Neural cell (in vitro differentiated cells): Measurements from ENCODE around the gene NUDCD3. TPM values are rescaled to one million over a fixed set of nuclear protein-coding genes. Genes with fewer than 3 reads are reported as not detected.

Experiments used
- H2AFZ ChIP-seq: fragments of 200-600, 300-800 bp; sonication (generic), shearing (Covaris generic); 2 replicates; pipeline ENCODE4 v1.6.0; 2014; ENCODE audit warnings: low read depth, mild to moderate bottlenecking, antibody characterized with exemption, low read length, moderate library complexity
- H3F3A ChIP-seq: fragments of 200-600 bp; shearing (Covaris generic); 2 replicates; pipeline ENCODE4 v1.6.1; 2016; ENCODE audit warnings: mild to moderate bottlenecking, moderate library complexity, mixed read lengths, antibody characterized with exemption, low read length; ENCODE audit not compliant: insufficient read depth, poor library complexity, severe bottlenecking
- H3K27ac ChIP-seq: fragments of 200-600, 300-800 bp; sonication (generic), shearing (Covaris generic); 2 replicates; pipeline ENCODE4 v1.5.1; 2014; ENCODE audit warnings: mild to moderate bottlenecking, low read length, moderate library complexity
- H3K27me3 ChIP-seq: fragments of 300-800, 200-600 bp; sonication (generic), shearing (Covaris generic); 2 replicates; pipeline ENCODE4 v1.6.0; 2014; ENCODE audit warnings: mild to moderate bottlenecking, low read depth, low read length, moderate library complexity; ENCODE audit not compliant: insufficient read depth
- H3K36me3 ChIP-seq: fragments of 300-800, 200-600 bp; sonication (generic), shearing (Covaris generic); 2 replicates; pipeline ENCODE4 v1.5.1; 2014; ENCODE audit warnings: mild to moderate bottlenecking, antibody characterized with exemption, low read length, moderate library complexity; ENCODE audit not compliant: insufficient read depth
- H3K4me2 ChIP-seq: fragments of 300-800, 200-600 bp; sonication (generic), shearing (Covaris generic); 2 replicates; pipeline ENCODE4 v1.6.0; 2014; ENCODE audit warnings: mild to moderate bottlenecking, low read length
- H3K4me3 ChIP-seq: fragments of 300-800, 200-600 bp; sonication (generic), shearing (Covaris generic); 2 replicates; pipeline ENCODE4 v1.5.1; 2014; ENCODE audit warnings: mild to moderate bottlenecking, low read length, moderate library complexity
- H3K79me2 ChIP-seq: fragments of 200-600 bp; shearing (Covaris generic); replicated peaks from 2 replicates; pipeline ENCODE4 v1.6.0; 2014; ENCODE audit warnings: mild to moderate bottlenecking, low read length, moderate library complexity; ENCODE audit not compliant: insufficient read depth
- H3K9ac ChIP-seq: fragments of 300-800, 200-600 bp; sonication (generic), shearing (Covaris generic); 2 replicates; pipeline ENCODE4 v1.6.1; 2016; ENCODE audit warnings: mild to moderate bottlenecking, low read length, mixed read lengths
- H3K9me2 ChIP-seq: fragments of 200-600 bp; shearing (Covaris generic); 2 replicates; pipeline ENCODE4 v1.6.1; 2016; ENCODE audit warnings: mild to moderate bottlenecking, low read length, mixed read lengths; ENCODE audit not compliant: insufficient read depth
- H3K9me3 ChIP-seq: fragments of 200-600, 300-800 bp; sonication (generic), shearing (Covaris generic); 2 replicates; pipeline ENCODE4 v1.6.1; 2016; ENCODE audit warnings: mild to moderate bottlenecking, mixed run types, low read length, moderate library complexity, mixed read lengths
- H4K20me1 ChIP-seq: fragments of 200-600 bp; shearing (Covaris generic); 2 replicates; pipeline ENCODE4 v1.6.1; 2016; ENCODE audit warnings: mild to moderate bottlenecking, mixed run types; ENCODE audit not compliant: insufficient read depth
- EP300 ChIP-seq: fragments of 450-650 bp; conservative IDR thresholded peaks from 2 replicates; pipeline ENCODE4 v1.6.1; 2014; ENCODE audit warnings: antibody characterized with exemption, mild to moderate bottlenecking, moderate library complexity; ENCODE audit not compliant: poor library complexity, severe bottlenecking
- EZH2 ChIP-seq: fragments of 200-600, 300-800 bp; shearing (Covaris generic), sonication (generic); IDR thresholded peaks from 2 replicates; pipeline ENCODE4 v1.6.1; 2014; ENCODE audit warnings: antibody characterized with exemption, low read length, borderline replicate concordance, mild to moderate bottlenecking; ENCODE audit not compliant: insufficient read depth, poor library complexity, severe bottlenecking
- MXI1 ChIP-seq: fragments of 450-650 bp; conservative IDR thresholded peaks from 2 replicates; pipeline ENCODE4 v1.6.1; 2014; ENCODE audit warnings: antibody characterized with exemption, mild to moderate bottlenecking; ENCODE audit not compliant: poor library complexity, severe bottlenecking
- POLR2AphosphoS5 ChIP-seq: IDR thresholded peaks from 2 replicates; pipeline ENCODE4 v1.6.1; 2012
- RAD21 ChIP-seq: fragments of 450-650 bp; conservative IDR thresholded peaks from 2 replicates; pipeline ENCODE4 v1.6.1; 2014; ENCODE audit warnings: antibody characterized with exemption, mild to moderate bottlenecking, moderate library complexity
- SMC3 ChIP-seq: fragments of 450-650 bp; conservative IDR thresholded peaks from 2 replicates; pipeline ENCODE4 v1.6.1; 2014; ENCODE audit warnings: antibody characterized with exemption, mild to moderate bottlenecking, moderate library complexity; ENCODE audit not compliant: poor library complexity
- TAF1 ChIP-seq: IDR thresholded peaks from 2 replicates; pipeline ENCODE4 v1.6.1; 2012; ENCODE audit warnings: low read depth
- polyA plus RNA-seq: library from polyadenylated mRNA; depleted of rRNA; stranded (reverse); fragments of >200 nt; gene quantifications from 2 replicates; pipeline ENCODE4 v1.2.3, GENCODE V29; 2014
- TF ChIP-seq, protein P1 (sequence below): fragments of 450-650 bp; IDR thresholded peaks from 2 replicates; pipeline ENCODE4 v1.5.1; 2014; ENCODE audit warnings: antibody characterized with exemption, mild to moderate bottlenecking, moderate library complexity; ENCODE audit not compliant: poor library complexity, severe bottlenecking
- TF ChIP-seq, protein P2 (sequence below): IDR thresholded peaks from 2 replicates; pipeline ENCODE4 v1.6.1; 2012; ENCODE audit warnings: borderline replicate concordance

The NUDCD3 gene
- polyA plus RNA-seq, 1 donor from 2014 or later, result 69.9 TPM

DNA sequence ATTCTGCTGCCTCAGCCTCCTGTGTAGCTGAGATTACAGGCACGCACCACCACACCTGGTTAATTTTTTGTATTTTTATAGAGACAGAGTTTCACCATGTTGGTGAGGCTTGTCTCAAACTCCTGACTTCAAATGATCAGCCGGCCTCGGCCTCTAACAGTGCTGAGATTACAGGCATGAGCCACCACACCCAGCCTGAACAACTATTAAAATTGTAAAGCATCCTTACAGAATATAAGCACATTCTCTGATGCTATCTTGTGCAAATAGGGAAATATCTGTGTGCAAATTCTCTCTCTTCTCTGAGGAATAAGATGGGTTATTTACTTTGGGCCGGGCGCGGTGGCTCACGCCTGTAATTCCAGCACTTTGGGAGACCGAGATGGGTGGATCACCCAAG, 12.5 kb downstream of the NUDCD3 start:
- Histone ChIP-seq H3K27ac (no peak overlapping the region), H3K9me2 (no peaks in the 10 kb centered on the region), H3K36me3 (no peaks in the 10 kb centered on the region), H3K79me2 (peaks cover 13% of the 10 kb centered on the region), H3K9me3 (no peaks in the 10 kb centered on the region), H3K4me3 (no peak overlapping the region), H4K20me1 (no peaks in the 10 kb centered on the region), H3K27me3 (no peaks in the 10 kb centered on the region), H3F3A (no peaks in the 10 kb centered on the region), H3K4me2 (no peak overlapping the region), H3K9ac (no peak overlapping the region), H2AFZ (no peak overlapping the region)
- TF ChIP-seq EZH2 (no peak), RAD21 (no peak), SMC3 (no peak), TAF1 (no peak)

DNA sequence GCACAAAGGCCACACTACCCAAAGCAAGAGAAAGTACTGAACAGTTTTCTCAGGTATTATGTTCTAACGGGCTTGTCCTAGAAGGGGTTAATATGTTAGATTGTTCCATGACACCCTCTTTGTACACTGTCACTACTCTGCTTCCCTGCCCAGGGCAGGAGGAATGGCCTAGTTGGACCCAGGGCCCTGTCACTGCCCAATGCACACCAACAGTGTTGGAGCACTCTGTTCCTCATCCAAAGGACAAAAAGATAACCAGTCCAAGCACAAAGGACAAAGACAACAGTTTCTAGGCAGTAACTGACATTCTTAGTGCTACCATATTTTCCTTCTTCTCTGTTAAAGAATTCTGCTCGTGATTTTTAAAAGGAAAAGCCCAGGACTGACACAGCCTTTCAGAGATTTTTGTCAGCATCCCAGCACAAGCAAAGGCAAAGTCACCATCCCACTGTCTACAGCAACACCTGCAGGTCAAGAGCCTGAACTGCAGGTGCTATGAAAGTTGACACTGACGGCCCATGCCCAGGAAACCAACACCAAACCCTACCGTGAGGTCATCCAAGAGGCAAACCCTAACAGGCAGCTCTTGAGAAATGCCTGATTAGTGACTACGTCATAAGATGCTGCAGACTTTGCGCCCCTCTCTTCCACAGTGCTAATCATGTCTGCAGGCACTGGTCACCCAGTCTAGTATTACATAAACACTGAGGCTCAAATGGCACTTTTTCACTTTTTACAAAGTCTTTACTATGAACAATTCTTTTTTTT, 13.2 kb downstream of the NUDCD3 start:
- Histone ChIP-seq H3K4me2 (no peak overlapping the region), H3K27ac (no peak overlapping the region), H3K4me3 (no peak overlapping the region), H3K9me2 (no peaks in the 10 kb centered on the region), H2AFZ (no peak overlapping the region), H3K9me3 (no peaks in the 10 kb centered on the region), H3K9ac (no peak overlapping the region), H3F3A (no peaks in the 10 kb centered on the region), H3K27me3 (no peaks in the 10 kb centered on the region), H3K79me2 (peaks cover 9% of the 10 kb centered on the region), H3K36me3 (no peaks in the 10 kb centered on the region), H4K20me1 (no peaks in the 10 kb centered on the region)
- TF ChIP-seq, protein P1, sequence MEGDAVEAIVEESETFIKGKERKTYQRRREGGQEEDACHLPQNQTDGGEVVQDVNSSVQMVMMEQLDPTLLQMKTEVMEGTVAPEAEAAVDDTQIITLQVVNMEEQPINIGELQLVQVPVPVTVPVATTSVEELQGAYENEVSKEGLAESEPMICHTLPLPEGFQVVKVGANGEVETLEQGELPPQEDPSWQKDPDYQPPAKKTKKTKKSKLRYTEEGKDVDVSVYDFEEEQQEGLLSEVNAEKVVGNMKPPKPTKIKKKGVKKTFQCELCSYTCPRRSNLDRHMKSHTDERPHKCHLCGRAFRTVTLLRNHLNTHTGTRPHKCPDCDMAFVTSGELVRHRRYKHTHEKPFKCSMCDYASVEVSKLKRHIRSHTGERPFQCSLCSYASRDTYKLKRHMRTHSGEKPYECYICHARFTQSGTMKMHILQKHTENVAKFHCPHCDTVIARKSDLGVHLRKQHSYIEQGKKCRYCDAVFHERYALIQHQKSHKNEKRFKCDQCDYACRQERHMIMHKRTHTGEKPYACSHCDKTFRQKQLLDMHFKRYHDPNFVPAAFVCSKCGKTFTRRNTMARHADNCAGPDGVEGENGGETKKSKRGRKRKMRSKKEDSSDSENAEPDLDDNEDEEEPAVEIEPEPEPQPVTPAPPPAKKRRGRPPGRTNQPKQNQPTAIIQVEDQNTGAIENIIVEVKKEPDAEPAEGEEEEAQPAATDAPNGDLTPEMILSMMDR, result peak; percentile 95
- TF ChIP-seq POLR2AphosphoS5 (no peak), SMC3 (peak; percentile 87), RAD21 (peak; percentile 96)

DNA sequence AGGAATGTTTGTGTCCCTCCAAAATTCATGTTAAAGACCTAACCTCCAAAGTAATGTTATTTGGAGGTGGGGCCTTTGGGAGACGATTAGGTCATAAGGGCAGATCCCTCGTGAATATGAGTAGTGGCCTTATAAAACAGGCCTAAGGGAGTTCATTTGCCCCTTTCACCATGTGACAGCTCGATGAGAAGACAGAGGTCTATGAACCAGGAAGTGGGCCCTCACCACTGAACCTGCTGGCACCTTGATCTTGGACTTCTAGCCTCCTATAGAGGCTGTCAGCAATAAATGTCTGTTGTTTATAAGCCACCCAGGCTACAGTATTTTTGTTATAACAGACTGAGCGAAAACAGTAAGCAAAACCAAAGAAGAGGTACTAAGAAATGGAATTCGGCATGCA, 14.1 kb downstream of the NUDCD3 start:
- H3K79me2 ChIP-seq, result peaks cover 9% of the 10 kb centered on the region
- TF ChIP-seq POLR2AphosphoS5, result no peak
- H3K27ac ChIP-seq, result no peak overlapping the region
- H3K9ac ChIP-seq, result no peak overlapping the region
- H3K27me3 ChIP-seq, result no peaks in the 10 kb centered on the region
- H3K9me2 ChIP-seq, result no peaks in the 10 kb centered on the region
- H3K36me3 ChIP-seq, result no peaks in the 10 kb centered on the region
- H3K4me3 ChIP-seq, result no peak overlapping the region
- H2AFZ ChIP-seq, result no peak overlapping the region
- no peaks in the 10 kb centered on the region for H4K20me1 ChIP-seq
- H3F3A ChIP-seq, result no peaks in the 10 kb centered on the region
- no peak overlapping the region for H3K4me2 ChIP-seq
- H3K9me3 ChIP-seq, result no peaks in the 10 kb centered on the region

DNA sequence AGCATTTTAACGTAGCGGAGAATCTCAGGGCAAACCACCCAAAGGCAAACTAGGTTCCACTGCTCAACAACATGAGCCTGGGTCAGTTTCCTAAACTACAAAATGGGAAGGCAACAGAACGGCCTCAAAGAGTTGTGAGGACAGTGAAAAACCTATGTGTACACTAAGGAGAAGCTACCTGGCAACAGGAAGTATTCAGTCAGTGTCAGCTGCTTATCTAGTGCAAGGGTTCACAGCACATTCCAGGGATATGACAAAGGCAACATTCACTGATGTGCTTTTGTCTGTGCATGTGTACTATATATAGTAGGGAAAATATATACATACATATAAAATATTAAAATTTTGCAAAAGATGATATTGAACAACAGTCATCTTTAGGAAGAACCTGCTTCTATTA, 17.2 kb downstream of the NUDCD3 start:
- TF ChIP-seq MXI1 (no peak), SMC3 (no peak), EZH2 (no peak), TAF1 (no peak), EP300 (no peak), POLR2AphosphoS5 (no peak), RAD21 (no peak)
- TF ChIP-seq, protein P2, sequence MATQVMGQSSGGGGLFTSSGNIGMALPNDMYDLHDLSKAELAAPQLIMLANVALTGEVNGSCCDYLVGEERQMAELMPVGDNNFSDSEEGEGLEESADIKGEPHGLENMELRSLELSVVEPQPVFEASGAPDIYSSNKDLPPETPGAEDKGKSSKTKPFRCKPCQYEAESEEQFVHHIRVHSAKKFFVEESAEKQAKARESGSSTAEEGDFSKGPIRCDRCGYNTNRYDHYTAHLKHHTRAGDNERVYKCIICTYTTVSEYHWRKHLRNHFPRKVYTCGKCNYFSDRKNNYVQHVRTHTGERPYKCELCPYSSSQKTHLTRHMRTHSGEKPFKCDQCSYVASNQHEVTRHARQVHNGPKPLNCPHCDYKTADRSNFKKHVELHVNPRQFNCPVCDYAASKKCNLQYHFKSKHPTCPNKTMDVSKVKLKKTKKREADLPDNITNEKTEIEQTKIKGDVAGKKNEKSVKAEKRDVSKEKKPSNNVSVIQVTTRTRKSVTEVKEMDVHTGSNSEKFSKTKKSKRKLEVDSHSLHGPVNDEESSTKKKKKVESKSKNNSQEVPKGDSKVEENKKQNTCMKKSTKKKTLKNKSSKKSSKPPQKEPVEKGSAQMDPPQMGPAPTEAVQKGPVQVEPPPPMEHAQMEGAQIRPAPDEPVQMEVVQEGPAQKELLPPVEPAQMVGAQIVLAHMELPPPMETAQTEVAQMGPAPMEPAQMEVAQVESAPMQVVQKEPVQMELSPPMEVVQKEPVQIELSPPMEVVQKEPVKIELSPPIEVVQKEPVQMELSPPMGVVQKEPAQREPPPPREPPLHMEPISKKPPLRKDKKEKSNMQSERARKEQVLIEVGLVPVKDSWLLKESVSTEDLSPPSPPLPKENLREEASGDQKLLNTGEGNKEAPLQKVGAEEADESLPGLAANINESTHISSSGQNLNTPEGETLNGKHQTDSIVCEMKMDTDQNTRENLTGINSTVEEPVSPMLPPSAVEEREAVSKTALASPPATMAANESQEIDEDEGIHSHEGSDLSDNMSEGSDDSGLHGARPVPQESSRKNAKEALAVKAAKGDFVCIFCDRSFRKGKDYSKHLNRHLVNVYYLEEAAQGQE, result no peak
- TF ChIP-seq, protein P1, result no peak
- Histone ChIP-seq H3K36me3 (no peaks in the 10 kb centered on the region), H3K9me3 (no peaks in the 10 kb centered on the region), H3K27me3 (no peaks in the 10 kb centered on the region), H4K20me1 (no peaks in the 10 kb centered on the region), H3K9me2 (no peaks in the 10 kb centered on the region), H3K79me2 (peaks cover 9% of the 10 kb centered on the region), H3K4me2 (no peak overlapping the region), H3F3A (no peaks in the 10 kb centered on the region), H3K9ac (no peak overlapping the region), H3K4me3 (no peak overlapping the region), H3K27ac (no peak overlapping the region), H2AFZ (no peak overlapping the region)
